ENCODE measurements around the gene PNPLA4.

The PNPLA4 gene

GRCh38 chrX:7927259-7928167, at the start of gene PNPLA4:
Gene PNPLA4 (minus strand): TSS chrX:7927413. CDS start chrX:7926119, 1,294 bp downstream.
- Mint-ChIP-seq H3K4me1 (peaks cover 7% of the 10 kb centered on the region), H3K27ac (peak within 1 kb of the TSS; percentile 90 to 97), H3K4me3 (peak within 1 kb of the TSS; percentile 86 to 88), H3K9me3 (no peaks in the 10 kb centered on the region), H3K27me3 (no peaks in the 10 kb centered on the region)
- ATAC-seq (peak; percentile 94), DNase-seq (peak; percentile 78 to 86)

- Mint-ChIP-seq H3K27me3 (no peaks in the 10 kb centered on the region), H3K4me3 (no peak overlapping the region), H3K4me1 (no peaks in the 10 kb centered on the region), H3K9me3 (no peaks in the 10 kb centered on the region), H3K27ac (no peak overlapping the region)
- ATAC-seq (no peak), DNase-seq (no peak)
These were observed 45.4 kb upstream of the PNPLA4 start for GRCh38 chrX:7972586-7972985.

GRCh38 chrX:7970428-7970827, 43.2 kb upstream of the PNPLA4 start:
- no peaks in the 10 kb centered on the region for H3K27me3 Mint-ChIP-seq
- no peak overlapping the region for H3K27ac Mint-ChIP-seq
- H3K4me3 Mint-ChIP-seq, result no peak overlapping the region
- DNase-seq, result no peak
- no peaks in the 10 kb centered on the region for H3K9me3 Mint-ChIP-seq
- no peak for ATAC-seq
- H3K4me1 Mint-ChIP-seq, result no peaks in the 10 kb centered on the region

GRCh38 chrX:7965436-7965835, 38.2 kb upstream of the PNPLA4 start:
- H3K27me3 Mint-ChIP-seq, result no peaks in the 10 kb centered on the region
- no peak for DNase-seq
- no peak overlapping the region for H3K27ac Mint-ChIP-seq
- no peak overlapping the region for H3K4me3 Mint-ChIP-seq
- H3K4me1 Mint-ChIP-seq, result no peaks in the 10 kb centered on the region
- no peak for ATAC-seq
- no peaks in the 10 kb centered on the region for H3K9me3 Mint-ChIP-seq

GRCh38 chrX:7960246-7960645, 33.0 kb upstream of the PNPLA4 start:
- Mint-ChIP-seq H3K27ac (no peak overlapping the region), H3K4me1 (no peaks in the 10 kb centered on the region), H3K4me3 (no peak overlapping the region), H3K27me3 (no peaks in the 10 kb centered on the region), H3K9me3 (peaks cover 8 to 17% of the 10 kb centered on the region in 2 donors)
- ATAC-seq (no peak), DNase-seq (no peak)

- no peak overlapping the region for H3K27ac Mint-ChIP-seq
- ATAC-seq (no peak), DNase-seq (no peak)
- peaks cover 8 to 17% of the 10 kb centered on the region in 2 donors for H3K9me3 Mint-ChIP-seq
- no peak overlapping the region for H3K4me3 Mint-ChIP-seq
- no peaks in the 10 kb centered on the region for H3K27me3 Mint-ChIP-seq
- H3K4me1 Mint-ChIP-seq, result no peaks in the 10 kb centered on the region
These were observed 26.2 kb upstream of the PNPLA4 start for GRCh38 chrX:7953446-7953845.

- Mint-ChIP-seq H3K4me1 (no peaks in the 10 kb centered on the region), H3K9me3 (peaks cover 0 to 3% of the 10 kb centered on the region in 2 donors), H3K4me3 (no peak overlapping the region), H3K27me3 (no peaks in the 10 kb centered on the region), H3K27ac (no peak overlapping the region)
- no peak for ATAC-seq
- no peak for DNase-seq
These were observed 23.7 kb upstream of the PNPLA4 start for GRCh38 chrX:7950865-7951264.

GRCh38 chrX:7948483-7948882, 21.3 kb upstream of the PNPLA4 start:
- no peak for ATAC-seq
- Mint-ChIP-seq H3K4me1 (no peaks in the 10 kb centered on the region), H3K4me3 (no peak overlapping the region), H3K27ac (no peak overlapping the region), H3K27me3 (no peaks in the 10 kb centered on the region), H3K9me3 (no peaks in the 10 kb centered on the region)
- no peak for DNase-seq

- Mint-ChIP-seq H3K4me3 (no peak overlapping the region), H3K27me3 (no peaks in the 10 kb centered on the region), H3K27ac (no peak overlapping the region), H3K4me1 (no peaks in the 10 kb centered on the region), H3K9me3 (no peaks in the 10 kb centered on the region)
- no peak for DNase-seq
- no peak for ATAC-seq
These were observed 19.7 kb upstream of the PNPLA4 start for GRCh38 chrX:7946960-7947359.

GRCh38 chrX:7943600-7944245, 16.5 kb upstream of the PNPLA4 start:
- DNase-seq (no peak), ATAC-seq (no peak)
- Mint-ChIP-seq H3K9me3 (no peaks in the 10 kb centered on the region), H3K4me1 (no peaks in the 10 kb centered on the region), H3K27ac (no peak overlapping the region), H3K27me3 (no peaks in the 10 kb centered on the region), H3K4me3 (no peak overlapping the region)

- no peaks in the 10 kb centered on the region for H3K27me3 Mint-ChIP-seq
- DNase-seq (no peak), ATAC-seq (no peak)
- H3K4me3 Mint-ChIP-seq, result no peak overlapping the region
- no peak overlapping the region for H3K27ac Mint-ChIP-seq
- no peaks in the 10 kb centered on the region for H3K9me3 Mint-ChIP-seq
- no peaks in the 10 kb centered on the region for H3K4me1 Mint-ChIP-seq
These were observed 14.3 kb upstream of the PNPLA4 start for GRCh38 chrX:7941390-7942042.

- no peaks in the 10 kb centered on the region for H3K27me3 Mint-ChIP-seq
- H3K4me3 Mint-ChIP-seq, result no peak overlapping the region
- no peak overlapping the region for H3K27ac Mint-ChIP-seq
- peaks cover 7% of the 10 kb centered on the region for H3K4me1 Mint-ChIP-seq
- ATAC-seq (no peak), DNase-seq (no peak)
- H3K9me3 Mint-ChIP-seq, result no peaks in the 10 kb centered on the region
These were observed 6.8 kb upstream of the PNPLA4 start for GRCh38 chrX:7934026-7934425.

- DNase-seq (no peak), ATAC-seq (no peak)
- Mint-ChIP-seq H3K4me1 (peaks cover 7% of the 10 kb centered on the region), H3K27ac (peak overlapping the region; percentile 90 to 97), H3K27me3 (no peaks in the 10 kb centered on the region), H3K9me3 (no peaks in the 10 kb centered on the region), H3K4me3 (peak overlapping the region; percentile 86 to 88)
These were observed 327 bp downstream of the PNPLA4 start for GRCh38 chrX:7926914-7927258.

GRCh38 chrX:7926501-7926900, 712 bp downstream of the PNPLA4 start:
- DNase-seq, result peak in 1 of 2 donors; percentile 0
- peak overlapping the region; percentile 86 to 88 for H3K4me3 Mint-ChIP-seq
- ATAC-seq, result no peak
- no peaks in the 10 kb centered on the region for H3K27me3 Mint-ChIP-seq
- H3K27ac Mint-ChIP-seq, result no peak overlapping the region
- H3K4me1 Mint-ChIP-seq, result peaks cover 7% of the 10 kb centered on the region
- no peaks in the 10 kb centered on the region for H3K9me3 Mint-ChIP-seq

- peak overlapping the region; percentile 86 to 88 for H3K4me3 Mint-ChIP-seq
- H3K9me3 Mint-ChIP-seq, result no peaks in the 10 kb centered on the region
- no peaks in the 10 kb centered on the region for H3K27me3 Mint-ChIP-seq
- peaks cover 4% of the 10 kb centered on the region for H3K4me1 Mint-ChIP-seq
- peak; percentile 27 to 62 for DNase-seq
- H3K27ac Mint-ChIP-seq, result peak overlapping the region in 1 of 2 donors; percentile 46
- no peak for ATAC-seq
These were observed 1.2 kb downstream of the PNPLA4 start for GRCh38 chrX:7925867-7926472.

GRCh38 chrX:7921750-7922149, 5.5 kb downstream of the PNPLA4 start:
- no peak for DNase-seq
- ATAC-seq, result no peak
- Mint-ChIP-seq H3K4me3 (no peak overlapping the region), H3K27ac (no peak overlapping the region), H3K4me1 (no peaks in the 10 kb centered on the region), H3K9me3 (no peaks in the 10 kb centered on the region), H3K27me3 (no peaks in the 10 kb centered on the region)
